Stimulated activated CD4-positive, alpha-beta T cell treated with anti-CD3 and anti-CD28 coated beads, Interleukin-1b, Interleukin-23, amount 100 ng/mL, for 24 hours (primary cell): ENCODE measurements around the gene AP3M1.
"Not testable (repeated sequence)": the region's sequence is repeated elsewhere in the genome, so short reads cannot be mapped to it uniquely, and the experiment has no call there.

ENCODE experiments used
- DNase-seq, 4 experiments: peaks; one replicate each; pipeline ENCODE4 v3.0.0-alpha.2; 2020; ENCODE audit warnings: low read depth in 4 of 4, low spot score in 1 of 4

The AP3M1 gene, protein sequence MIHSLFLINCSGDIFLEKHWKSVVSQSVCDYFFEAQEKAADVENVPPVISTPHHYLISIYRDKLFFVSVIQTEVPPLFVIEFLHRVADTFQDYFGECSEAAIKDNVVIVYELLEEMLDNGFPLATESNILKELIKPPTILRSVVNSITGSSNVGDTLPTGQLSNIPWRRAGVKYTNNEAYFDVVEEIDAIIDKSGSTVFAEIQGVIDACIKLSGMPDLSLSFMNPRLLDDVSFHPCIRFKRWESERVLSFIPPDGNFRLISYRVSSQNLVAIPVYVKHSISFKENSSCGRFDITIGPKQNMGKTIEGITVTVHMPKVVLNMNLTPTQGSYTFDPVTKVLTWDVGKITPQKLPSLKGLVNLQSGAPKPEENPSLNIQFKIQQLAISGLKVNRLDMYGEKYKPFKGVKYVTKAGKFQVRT

GRCh38 chr10:74150204-74150989, at the start of gene AP3M1:
Gene AP3M1 (minus strand): TSS chr10:74150828. CDS start chr10:74138379, 12,449 bp downstream.
- DNase-seq, result peak; percentile 50 to 73 (median 60)

DNA sequence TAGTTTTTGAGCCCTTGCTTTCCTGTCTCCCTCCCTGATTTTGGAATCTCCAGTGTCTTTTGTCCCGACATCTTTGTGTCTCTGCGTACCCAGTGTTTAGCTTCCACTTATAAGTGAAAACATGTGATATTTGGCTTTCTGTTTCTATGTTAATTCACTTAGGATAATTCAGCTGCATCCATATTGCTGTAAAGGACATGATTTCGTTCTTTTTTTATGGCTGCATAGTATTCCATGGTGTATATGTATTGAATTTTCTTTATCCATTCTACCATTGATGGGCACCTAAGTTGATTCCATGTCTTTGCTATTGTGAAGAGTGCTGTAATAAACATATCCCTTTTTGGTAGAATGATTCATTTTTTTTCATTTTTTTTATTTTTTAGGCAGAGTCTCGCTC, 48.7 kb upstream of the AP3M1 start:
- no peak for DNase-seq

DNA sequence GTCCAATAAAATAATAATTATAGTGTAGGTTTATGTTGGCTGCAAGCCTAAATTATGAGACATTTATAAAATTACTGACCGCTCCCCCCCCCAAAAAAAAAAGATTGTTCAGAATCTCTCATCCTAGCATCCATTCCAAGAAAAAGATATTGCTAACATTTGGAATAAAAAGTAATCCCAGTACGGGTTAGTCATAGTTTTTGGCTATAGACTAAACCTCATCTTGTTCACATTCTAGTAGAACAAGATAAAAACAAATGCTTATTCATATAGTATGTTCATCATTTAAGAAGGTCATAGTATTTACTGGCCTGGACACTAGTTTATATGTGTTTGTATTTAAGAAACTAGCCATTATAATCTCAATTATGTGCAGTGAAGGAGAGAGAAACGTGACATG, 44.4 kb upstream of the AP3M1 start:
- no peak for DNase-seq

DNA sequence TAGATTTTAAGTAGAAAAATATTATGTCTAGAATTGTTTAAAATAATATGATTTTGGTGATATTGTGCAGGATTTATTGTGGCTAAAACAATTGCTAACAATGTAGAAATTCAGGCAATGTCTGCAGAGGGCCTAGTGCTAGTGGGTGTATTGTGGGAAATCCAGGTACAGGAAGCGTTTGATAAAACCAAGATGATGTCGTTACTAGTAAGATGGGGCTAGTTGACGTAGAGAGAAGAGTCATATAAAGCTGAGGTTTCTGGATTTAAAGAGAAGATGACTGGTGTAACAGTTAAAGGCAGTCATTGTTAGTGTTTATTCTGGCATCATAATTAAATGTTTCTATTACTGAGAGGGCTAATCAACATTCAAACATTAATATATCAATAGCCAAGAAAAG, 43.9 kb upstream of the AP3M1 start:
- no peak for DNase-seq

GRCh38 chr10:74190494-74190893, 39.9 kb upstream of the AP3M1 start:
- no peak for DNase-seq

- no peak for DNase-seq
These were observed 39.4 kb upstream of the AP3M1 start for GRCh38 chr10:74189999-74190421.

DNA sequence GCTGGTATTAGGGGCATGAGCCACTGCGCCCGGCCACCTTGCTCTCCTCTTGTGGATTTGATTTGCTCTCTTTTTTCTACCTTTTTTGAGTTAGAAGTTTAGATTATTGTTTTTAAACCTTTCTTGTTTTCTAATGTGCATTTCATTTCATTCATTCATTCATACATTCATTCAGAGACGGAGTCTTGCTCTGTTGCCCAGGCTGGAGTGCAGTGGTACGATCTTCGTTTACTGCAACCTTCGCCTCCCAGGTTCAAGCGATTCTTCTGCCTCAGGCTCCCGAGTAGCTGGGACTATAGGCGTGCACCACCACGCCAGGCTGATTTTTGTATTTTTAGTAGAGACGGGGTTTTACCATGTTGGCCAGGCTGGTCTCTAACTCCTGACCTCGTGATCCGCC, 38.0 kb upstream of the AP3M1 start:
- DNase-seq, result not testable (repeated sequence)

DNA sequence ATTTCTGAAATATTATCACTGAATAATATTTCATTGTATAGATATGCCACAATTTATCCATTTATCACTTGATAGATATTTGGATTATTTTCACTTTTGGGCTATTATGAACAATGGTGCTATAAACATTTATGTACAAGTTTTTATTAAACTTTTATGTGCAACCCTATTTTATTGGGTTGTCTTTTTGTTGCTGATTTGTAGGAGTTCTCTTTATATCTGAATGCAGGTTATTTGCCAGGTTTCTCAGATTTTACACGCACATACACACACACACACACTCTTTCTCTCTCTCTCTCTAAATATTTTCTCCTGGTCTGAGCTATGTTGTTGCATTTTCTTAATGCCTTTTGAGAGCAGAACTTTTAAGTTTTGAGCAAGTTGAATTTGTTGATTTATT, 36.6 kb upstream of the AP3M1 start:
- no peak for DNase-seq

DNA sequence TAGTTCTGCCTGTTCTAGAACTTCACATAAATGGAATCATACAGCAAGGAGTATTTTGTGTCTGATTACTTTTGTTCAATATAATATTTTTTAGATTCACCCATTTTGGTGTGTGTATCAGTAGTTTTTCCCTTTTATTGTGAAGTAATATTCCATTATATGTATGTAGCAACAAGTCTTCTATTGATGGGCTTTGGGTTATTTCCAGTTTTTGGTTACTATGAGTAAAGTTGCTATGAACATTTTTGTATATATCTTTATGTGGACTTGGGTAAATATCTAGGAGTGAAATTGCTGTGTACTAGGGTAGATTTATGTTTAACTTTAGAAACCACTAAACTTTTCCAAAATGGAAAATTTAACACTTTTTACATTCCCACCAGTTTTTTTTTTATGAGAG, 36.0 kb upstream of the AP3M1 start:
- DNase-seq, result no peak

- DNase-seq, result no peak
These were observed 28.6 kb upstream of the AP3M1 start for GRCh38 chr10:74179111-74179710.

DNA sequence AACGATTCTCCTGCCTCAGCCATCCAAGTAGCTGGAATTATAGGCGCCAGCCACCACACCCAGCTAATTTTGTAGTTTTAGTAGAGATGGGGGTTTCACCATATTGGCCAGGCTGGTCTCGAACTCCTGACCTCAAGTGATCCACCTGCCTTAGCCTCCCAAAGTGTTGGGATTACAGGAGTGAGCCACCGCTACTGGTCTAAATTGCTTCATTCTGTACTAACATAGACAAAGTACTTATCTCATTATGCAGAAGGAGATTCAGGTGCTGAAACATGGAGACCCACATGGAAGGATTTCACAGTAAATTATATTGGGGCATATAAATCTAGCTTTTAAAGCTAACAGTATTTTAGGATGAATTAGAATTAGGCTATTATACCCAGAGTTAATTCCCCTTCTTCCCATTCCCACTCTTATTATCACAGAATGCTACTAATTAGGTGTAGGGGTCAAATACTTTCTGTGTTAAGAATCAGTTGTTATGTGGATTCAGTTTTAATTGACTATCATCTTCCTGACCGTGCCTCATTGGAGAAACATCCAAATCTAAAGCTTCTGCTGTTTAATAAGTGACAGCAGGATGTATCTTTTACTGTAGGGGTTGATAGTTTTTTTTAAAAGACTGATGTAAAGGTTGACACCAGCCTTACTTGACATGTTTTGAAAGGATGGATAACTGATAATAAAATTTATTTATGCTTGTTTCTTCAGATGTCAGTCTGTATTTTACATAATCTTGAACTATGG, 27.6 kb upstream of the AP3M1 start:
- no peak for DNase-seq

- peak in 3 of 4 experiments; percentile 13 to 35 (median 30) for DNase-seq
These were observed 26.6 kb upstream of the AP3M1 start for GRCh38 chr10:74177140-74177677.

DNA sequence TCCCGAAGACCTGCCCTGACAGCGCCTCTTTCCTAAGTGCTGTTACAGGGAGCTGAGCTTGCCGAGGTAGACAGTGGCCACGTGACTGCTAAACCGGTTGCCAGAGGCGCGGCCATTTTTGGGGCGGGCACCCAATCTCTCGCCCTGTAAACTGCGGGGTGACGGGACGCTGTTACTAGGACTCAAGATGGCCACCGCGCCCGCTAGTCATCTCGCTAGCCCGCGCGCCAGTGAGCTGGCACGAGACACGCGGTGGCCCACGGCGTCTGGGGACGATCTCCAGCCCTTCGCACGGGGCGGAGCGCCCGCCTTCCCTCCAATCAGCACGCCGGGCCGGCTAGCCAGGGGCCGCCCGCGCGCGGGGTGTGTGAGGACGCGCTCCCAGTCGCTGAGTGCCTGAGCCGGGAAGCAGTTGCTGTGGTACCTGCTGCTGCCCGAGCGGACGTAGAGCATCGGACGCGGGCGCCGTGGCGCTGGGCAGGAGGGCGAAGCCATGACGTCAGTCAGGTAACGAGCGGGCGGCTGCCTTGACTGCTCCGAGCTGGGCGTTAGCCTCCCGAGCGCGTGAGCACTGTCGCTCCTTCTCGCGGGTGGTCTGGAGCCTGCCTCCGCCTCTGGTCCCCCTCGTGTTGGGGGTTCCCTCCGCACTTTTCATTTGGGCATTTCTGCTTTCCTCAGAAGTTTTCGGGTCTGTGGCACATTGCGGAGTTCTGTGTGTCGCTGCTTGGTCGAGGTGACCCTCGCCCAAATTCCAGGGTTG, 25.9 kb upstream of the AP3M1 start:
- DNase-seq, result peak; percentile 77 to 95 (median 92)

DNA sequence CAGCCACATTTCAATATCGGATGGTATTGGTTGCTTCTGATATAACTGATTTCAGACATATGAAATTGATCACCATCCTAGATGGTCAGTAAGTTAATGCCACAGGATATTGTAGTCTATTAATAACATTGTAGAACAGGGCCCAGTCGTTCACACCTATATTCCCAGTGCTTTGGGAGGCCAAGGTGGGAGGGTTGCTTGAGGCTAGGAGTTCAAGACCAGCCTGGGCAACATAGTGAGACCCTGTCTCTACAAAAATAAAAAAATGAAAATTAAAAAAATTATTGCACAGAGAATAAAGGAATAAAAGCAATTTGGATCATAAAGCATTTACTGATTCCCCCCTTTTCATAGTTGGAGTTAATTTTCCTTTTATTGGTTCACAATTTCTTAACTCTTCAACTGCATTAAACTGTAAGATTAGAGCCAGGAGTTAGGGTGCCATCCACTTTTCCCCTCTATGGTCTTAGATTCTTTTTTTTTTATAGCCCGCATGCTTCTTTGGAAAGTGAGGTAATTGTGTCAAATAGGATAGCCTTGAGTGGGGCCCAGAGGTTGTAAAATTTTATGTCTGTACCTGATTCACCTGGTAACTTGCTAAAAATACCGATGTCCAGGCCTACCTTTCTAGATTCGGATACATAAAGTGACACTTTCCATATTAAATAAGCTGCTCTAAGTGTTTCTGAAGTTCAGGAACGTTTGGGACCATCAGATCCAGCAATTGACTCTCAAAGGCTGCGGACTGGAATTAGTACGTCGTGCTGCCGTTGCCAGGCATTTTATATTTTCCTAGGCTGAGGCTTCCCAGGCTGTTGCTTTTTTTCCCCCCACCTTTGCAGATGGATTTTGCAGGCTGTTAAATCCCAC, 25.1 kb upstream of the AP3M1 start:
- no peak for DNase-seq

- no peak for DNase-seq
These were observed 23.9 kb upstream of the AP3M1 start for GRCh38 chr10:74174521-74174920.

- DNase-seq, result no peak
These were observed 21.0 kb upstream of the AP3M1 start for GRCh38 chr10:74171625-74172024.

DNA sequence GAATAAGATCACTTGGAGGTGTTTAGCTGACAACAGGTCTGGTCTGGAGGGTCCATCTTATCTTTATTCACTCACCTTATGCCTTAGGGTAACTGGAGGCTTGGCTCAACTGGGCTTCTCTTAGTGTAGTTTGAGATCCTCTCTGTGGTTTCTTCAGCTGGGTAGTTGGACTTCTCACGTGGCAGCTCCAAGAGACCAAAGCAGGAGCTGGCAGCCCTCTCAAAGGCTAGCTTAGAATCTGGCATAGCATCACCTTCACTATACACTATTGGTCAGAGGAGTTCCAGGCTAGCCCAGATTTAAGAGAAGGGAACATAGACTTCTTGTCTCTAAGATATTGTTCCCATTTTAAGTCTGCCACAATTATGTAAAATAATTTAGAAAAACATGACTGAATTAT, 16.8 kb upstream of the AP3M1 start:
- no peak for DNase-seq

DNA sequence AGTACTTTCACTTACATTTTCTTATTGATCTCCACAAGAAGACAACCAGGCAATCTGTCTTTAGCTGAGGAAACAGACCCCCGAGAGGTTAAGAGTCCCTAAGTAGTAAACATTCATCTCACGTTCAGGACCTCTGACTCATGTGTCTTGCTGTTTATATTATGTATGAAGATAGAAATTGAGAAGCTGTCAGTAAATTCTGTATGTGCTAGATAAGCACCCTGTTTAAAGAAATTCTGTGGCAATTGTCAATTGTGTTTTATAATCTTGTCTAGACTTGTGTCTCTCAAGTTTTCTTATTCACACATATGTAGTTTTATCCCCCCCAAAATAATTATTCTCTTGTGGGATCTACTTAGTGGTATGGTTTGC, 14.9 kb upstream of the AP3M1 start:
- no peak for DNase-seq
